NCI-H146 (cell line): ENCODE measurements around the gene C14orf180.

ENCODE experiments used
- DNase-seq: peaks from one replicate; lab custom pipeline; 2025; lab: John Stamatoyannopoulos, UW

Gene C14orf180

DNA sequence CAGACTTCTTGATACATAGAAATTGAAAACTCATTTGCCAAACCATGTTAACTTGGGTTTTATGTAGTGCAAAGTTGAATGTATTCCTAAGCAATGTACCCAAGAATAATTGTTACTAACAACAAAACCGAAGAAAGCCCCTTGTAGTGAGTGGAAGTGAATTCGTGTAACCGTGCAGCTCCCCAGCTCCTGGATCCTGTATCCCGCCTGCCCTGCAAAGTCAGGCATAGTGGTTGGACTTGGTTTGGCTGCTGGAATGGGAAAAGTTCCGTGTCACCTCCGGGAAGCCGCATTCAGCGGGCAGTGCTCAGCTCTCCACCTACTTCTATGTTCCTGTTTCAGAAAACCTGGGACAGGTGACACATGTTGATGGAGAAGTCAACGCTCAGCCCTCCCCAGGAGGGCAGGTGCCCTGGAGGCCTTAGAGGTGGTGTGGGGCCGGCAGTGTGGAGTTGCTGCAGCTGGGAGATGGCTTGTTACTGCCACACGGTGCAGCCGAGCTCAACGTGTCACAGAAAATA lies 29.2 kb upstream of the C14orf180 start:
- no peak for DNase-seq

GRCh38 chr14:104550861-104551728 lies 28.5 kb upstream of the C14orf180 start:
- DNase-seq, result no peak

DNA sequence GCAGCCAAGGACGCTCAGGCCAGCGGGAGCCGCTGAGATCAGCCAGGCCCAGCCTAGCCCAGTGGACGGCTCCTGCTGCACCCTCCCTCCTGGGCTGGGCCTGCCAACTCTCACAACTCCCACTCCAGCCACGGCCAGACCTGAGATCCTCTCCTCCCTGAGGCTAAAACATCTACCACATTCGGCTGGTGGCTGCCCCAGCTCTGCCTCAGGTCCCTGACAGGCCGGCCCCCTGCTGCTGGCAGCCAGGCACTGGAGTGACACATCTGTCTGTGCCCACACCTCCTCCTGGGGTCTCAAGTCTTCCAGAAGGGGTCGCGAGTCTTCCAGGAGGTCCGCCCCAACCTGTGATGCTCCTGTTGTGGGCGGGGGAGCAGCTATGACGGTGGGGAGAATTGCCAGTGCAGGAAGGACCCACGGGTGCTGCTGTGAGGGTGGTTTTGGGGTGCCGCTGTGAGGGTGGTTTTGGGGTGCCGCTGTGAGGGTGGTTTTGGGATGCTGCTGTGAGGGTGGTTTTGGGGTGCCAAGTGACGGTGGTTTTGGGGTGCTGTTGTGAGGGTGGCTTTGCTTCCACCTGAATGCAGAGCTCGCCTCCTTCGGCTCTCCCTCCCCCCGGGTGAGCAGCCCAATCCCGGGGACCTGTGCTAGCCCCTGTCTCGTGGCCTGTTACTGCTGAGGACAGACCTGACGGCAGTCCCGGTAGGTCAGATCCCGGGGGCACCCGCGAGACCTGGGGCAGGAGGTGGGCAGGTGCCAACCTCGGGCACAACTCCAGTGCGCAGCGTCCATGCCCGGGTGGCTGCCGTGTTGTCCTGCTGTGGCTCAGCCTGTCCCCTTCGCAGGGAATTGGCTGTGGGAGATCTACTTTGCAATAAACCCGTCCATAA lies 27.5 kb upstream of the C14orf180 start:
- no peak for DNase-seq

DNA sequence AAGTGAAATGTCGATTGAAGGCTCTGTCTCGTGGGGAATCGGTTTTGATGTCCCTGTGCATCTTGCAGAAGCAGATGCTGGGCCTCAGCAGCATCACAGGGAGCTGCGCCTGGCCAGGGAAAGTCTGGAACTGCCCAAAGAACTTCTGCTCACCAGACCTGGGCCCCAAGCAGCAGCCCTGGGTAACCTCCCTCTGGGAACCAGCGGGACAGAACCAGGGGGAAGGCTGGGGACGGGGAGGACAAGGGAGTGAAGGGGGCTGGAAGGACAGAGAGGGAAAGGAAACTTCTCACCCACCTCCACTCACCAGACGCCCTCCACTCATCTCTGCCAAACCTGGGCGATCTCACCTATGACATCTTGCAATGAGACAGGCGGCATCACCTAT lies 26.8 kb upstream of the C14orf180 start:
- DNase-seq, result no peak

DNA sequence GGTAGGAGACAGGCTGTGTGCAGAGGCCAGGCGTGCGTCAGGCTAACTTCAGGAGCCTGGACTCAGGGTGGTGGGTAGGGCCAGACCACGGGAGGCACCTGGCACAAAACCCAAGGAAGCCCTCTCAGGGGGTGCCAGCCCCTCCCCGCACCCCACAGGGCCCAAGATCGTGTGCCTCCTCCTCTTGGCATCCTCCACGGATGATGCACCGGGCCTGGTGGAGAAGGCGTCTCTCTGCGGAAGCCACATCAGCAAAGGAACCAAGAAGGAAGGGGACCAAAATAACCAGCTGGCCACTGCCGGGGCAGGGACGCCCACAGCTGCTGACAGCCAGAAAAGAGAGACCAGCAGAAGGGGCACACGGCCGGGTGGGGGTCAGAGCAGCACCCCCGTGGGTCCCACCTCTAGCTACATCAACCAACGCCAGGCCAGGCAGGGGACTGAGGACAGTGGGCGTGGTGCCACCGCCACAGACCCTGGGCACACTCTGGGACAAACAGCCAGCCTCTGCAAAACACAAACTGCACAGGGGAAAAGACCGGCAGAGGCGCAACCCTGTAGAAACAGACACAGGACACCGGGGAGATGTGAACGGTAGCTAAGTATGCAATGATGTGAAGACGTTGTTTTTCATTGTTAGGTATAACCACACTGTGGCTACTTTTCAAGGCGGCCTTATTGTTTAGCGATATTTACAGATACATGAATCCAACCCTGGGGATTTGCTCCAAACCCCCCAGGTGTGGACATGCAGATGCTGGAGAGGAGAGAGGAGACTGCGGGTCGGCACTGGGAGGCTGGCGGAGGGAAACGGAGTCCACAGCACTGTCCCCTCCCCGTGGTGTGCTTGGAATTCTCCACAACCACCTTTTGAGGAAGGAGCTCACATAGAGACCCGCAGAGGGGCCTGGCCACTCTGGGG lies 26.1 kb upstream of the C14orf180 start:
- no peak for DNase-seq

DNA sequence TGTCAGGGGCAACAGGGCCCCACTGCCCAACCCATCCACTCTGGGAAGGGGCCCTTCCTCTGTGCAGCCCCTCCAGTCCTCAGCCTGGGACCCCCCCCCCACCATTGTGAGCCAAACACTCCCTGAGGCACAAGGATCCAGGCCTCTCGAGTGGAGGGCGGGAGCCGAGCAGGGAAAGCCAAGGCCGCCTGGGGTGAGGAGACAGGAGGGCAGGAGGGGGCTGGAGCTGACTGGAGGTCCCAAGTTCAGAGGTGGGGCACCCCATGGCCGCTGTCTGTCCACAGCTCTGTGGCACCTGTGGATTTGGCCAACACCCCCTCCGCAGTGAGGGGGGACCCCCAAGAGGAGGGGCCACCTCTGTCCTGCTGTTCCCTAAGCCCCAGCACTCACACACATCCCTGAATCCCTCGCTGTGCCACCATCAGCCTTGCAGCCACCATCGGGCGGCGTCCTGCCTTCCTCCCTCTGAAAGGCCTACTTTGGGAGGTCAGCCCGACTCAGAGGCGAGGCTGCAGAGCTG lies 25.4 kb upstream of the C14orf180 start:
- no peak for DNase-seq

GRCh38 chr14:104554608-104555429 lies 24.7 kb upstream of the C14orf180 start:
- no peak for DNase-seq

GRCh38 chr14:104555430-104556255 lies 23.9 kb upstream of the C14orf180 start:
- DNase-seq, result no peak

GRCh38 chr14:104556256-104557021 lies 23.1 kb upstream of the C14orf180 start:
- DNase-seq, result no peak

DNA sequence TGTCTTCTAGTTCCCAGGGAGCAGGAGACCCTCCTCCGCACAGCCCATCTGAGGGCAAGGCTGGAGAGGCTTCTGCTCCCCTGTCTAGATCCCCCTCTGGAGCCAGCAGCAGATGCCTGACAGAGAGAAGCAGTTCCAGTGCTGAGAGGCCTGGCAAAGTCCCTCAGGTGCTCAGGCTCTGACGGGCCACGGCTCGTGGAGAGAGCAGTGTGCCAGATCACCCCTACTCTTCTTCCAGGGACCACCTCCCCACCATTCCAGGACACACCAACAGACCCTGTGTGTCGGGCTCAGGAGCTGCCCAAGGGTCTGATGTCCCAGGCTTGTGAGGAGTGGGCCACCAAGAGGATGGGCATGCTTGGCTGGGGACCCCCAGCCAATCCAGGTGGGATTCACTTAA lies 22.5 kb upstream of the C14orf180 start:
- no peak for DNase-seq

DNA sequence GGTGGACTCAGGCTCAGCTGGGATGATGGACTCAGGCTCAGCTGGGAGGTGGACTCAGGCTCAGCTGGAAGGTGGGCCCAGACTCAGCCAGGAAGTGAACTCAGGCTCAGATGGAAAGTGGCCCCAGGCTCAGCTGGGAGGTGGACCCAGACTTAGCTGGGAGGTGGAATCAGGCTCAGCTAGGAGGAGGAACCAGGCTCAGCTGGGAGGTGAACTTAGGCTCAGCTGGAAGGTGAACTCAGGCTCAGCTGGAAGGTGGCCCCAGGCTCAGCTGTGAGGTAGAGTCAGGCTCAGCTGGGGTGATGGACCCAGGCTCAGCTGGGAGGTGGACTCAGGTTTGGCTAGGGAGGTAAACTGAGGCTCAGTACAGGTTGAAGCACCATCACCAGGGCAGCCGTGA lies 21.8 kb upstream of the C14orf180 start:
- DNase-seq, result no peak

- no peak for DNase-seq
Observed at GRCh38 chr14:104558231-104559027, 21.1 kb upstream of the C14orf180 start.

DNA sequence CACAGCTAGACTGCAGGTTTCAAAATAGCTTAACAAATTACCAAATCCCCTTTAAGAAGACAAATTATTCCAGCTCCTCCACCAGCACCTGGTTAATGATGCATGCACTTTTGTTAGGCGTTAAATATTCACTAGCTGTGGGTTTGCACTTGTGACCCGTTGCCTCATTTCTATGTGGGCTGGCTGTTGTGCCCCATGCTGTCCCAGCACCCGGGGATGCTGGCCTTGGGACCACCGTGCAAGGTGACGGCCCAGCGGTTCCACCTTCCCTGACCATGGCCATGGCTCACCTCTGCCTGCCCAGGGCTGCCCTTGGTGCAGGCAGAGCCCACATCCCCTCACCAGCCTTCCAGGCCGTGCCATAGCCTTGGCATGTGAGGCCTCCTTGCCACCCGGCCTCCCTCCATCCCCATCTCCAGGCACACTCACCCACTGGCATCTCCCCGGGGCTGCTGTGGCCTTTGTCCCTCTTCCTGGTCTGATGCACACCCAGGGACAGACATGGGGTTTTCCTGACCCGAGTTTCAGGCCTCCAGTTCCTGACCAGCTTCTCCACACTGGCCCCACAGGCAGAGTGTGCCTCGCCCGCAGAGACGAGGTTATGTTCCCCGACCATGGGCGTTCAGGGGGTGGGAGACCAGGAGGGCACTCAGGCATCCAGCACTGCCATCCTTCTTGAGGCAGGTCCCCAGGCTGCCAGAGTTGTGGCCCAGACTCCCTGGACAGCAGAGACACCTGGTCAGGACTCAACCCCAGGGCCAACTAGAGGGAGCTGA lies 20.3 kb upstream of the C14orf180 start:
- DNase-seq, result no peak

- no peak for DNase-seq
Observed at GRCh38 chr14:104559804-104560585, 19.6 kb upstream of the C14orf180 start.

GRCh38 chr14:104560586-104560945 lies 19.0 kb upstream of the C14orf180 start:
- DNase-seq, result no peak

DNA sequence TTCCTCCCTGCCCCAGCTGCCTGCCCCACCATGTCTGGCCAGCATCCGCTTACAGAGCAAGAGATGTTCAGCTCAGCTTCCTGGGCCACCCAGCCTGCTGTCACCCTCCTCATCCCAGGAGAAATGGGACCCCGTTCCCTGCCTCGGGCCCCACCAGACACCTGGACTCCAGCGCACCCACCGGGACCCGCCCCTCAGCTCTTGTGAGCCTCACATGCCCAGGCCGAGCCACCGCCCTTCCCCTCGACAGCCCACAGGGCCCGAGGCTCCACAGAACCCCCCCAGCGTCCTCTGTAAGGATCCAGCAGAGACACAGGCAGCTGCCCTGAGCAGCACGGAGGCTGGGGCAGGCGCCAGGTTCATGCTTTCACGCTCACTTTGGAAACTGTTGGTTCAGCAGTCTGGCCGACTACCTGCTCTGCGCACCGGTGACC lies 18.4 kb upstream of the C14orf180 start:
- no peak for DNase-seq
